Astrocyte (in vitro differentiated cells and primary cell): ENCODE results near the gene MLXIPL.

Experiments
- EZH2 ChIP-seq: IDR thresholded peaks from 2 replicates; pipeline ENCODE4 v1.6.1; 2012; ENCODE audit warnings: mild to moderate bottlenecking, low read length, inconsistent platforms; ENCODE audit not compliant: insufficient read depth
- TF ChIP-seq, protein P1 (sequence below): IDR thresholded peaks from 2 replicates; pipeline ENCODE4 v1.5.1; 2011; ENCODE audit warnings: low read depth, mild to moderate bottlenecking, inconsistent platforms, low read length, moderate library complexity; ENCODE audit not compliant: insufficient read depth

DNA sequence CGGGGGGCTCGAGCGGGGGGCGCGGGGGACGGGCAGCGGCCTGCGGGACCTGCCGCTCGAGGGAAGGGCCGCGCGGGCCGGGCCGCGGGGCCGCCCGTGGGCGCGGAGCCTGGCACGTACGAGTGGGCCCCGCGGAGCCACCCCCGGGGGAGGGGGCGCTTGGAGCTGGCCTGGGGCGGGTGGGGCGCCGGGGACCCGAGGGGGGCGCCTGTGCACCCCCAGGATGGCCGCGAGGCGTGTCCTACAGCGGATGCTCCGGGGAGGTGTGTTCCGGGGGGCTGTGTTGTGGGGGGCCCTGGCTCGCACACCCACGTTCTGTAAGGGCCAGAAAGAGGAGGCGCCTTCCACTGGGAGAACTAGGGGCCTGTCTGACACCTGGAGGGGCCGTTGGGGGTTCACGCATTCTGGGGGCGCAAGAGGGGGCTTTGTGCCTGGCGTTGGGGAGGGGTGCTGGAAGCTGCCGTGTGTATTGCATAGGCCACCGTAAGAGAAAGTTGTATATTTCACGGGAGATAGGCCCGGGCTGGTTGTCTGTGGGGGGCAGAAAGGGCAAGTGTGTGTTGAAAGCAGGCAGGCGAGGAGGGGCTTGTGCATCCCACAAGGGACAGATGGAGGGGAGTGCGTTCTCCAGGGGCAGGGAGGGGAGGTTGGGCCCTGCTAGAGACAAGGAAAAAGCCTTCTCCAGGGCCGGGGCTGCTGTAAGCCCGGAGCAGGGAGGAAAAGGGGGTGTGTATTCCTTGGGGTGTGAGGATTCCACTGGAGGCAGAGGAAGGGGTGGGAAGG is 44.0 kb upstream of the MLXIPL start:
- TF ChIP-seq, protein P1, sequence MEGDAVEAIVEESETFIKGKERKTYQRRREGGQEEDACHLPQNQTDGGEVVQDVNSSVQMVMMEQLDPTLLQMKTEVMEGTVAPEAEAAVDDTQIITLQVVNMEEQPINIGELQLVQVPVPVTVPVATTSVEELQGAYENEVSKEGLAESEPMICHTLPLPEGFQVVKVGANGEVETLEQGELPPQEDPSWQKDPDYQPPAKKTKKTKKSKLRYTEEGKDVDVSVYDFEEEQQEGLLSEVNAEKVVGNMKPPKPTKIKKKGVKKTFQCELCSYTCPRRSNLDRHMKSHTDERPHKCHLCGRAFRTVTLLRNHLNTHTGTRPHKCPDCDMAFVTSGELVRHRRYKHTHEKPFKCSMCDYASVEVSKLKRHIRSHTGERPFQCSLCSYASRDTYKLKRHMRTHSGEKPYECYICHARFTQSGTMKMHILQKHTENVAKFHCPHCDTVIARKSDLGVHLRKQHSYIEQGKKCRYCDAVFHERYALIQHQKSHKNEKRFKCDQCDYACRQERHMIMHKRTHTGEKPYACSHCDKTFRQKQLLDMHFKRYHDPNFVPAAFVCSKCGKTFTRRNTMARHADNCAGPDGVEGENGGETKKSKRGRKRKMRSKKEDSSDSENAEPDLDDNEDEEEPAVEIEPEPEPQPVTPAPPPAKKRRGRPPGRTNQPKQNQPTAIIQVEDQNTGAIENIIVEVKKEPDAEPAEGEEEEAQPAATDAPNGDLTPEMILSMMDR = no peak
- TF ChIP-seq EZH2 = no peak
